GM12891 (cell line): ENCODE measurements around the gene CMC1.

Source experiments
- PAX5 ChIP-seq: IDR thresholded peaks from 2 replicates; pipeline ENCODE4 v1.6.1; 2011; ENCODE audit warnings: low read length, moderate library complexity, mild to moderate bottlenecking; ENCODE audit not compliant: insufficient read depth, severe bottlenecking
- POLR2A ChIP-seq: IDR thresholded peaks from 2 replicates; pipeline ENCODE4 v1.6.1; 2011; ENCODE audit warnings: low read depth, low read length, control low read depth
- POLR2AphosphoS5 ChIP-seq: IDR thresholded peaks from 2 replicates; pipeline ENCODE4 v1.6.1; 2011; ENCODE audit warnings: low read depth, low read length, control low read depth
- POU2F2 ChIP-seq: IDR thresholded peaks from 2 replicates; pipeline ENCODE4 v1.6.1; 2011; ENCODE audit warnings: low read depth, mild to moderate bottlenecking, control low read depth, low read length, moderate library complexity
- SPI1 ChIP-seq: IDR thresholded peaks from 2 replicates; pipeline ENCODE4 v1.6.1; 2011; ENCODE audit warnings: low read depth, low read length, control low read depth
- TAF1 ChIP-seq: IDR thresholded peaks from 2 replicates; pipeline ENCODE4 v1.6.1; 2011; ENCODE audit warnings: low read depth, low read length, control low read depth

DNA sequence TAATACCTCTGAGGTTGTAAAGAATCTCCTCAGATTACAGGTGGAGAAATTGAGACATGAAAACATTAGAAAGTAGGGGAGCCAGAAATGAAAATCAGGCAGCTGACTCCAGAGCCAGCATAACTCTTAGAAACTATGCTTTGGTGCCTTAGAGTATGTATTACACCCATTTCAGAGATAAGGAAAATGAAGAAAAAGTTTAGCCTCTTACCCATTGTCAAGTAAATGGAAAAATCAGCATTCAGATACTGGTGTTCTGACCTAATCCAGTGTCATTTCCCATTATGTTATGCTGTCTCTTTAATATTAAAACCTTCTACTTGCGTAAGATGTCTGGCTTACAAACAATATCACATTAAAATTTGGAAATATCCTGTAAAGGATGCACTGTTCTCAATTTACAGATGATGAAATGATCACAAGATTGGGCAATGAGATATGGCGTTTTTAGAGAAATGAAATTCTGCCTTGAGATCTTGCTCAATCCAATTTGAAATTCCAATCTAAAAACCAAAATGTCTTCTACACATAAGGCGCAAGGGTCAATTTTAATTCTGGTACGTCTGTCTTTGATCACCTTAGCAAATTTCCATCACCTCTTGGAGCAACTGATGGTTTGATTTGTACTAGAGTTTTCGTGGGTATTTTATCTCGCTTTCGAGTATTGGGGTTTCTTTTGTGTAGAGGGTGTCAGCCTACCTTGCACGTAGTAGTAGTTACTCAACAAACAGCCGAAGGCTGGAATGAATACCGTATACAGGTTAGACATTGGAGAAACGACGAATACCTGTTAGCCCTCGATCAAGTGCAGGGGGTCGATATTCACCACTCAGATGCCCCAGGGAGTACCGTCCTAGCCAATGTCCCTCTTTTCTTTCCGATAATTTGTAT, 106.2 kb downstream of the CMC1 start:
- TF ChIP-seq POLR2A, result no peak
- no peak for TF ChIP-seq POLR2AphosphoS5
- no peak for TF ChIP-seq TAF1
- TF ChIP-seq SPI1, result no peak
- no peak for TF ChIP-seq PAX5
- TF ChIP-seq POU2F2, result no peak
